Esophagus squamous epithelium (tissue), 4 donors: ENCODE results near the gene HOXA9.

Experiments
- POLR2A ChIP-seq, 4 donors: fragments of 450-650 bp; IDR thresholded peaks; one replicate each; pipeline ENCODE4 v1.6.1; 2017; ENCODE audit warnings: antibody characterized with exemption in 4 of 4, mild to moderate bottlenecking in 4 of 4, moderate library complexity in 3 of 4
- TF ChIP-seq, protein P1 (sequence below), 6 experiments: fragments of 450-650 bp in 4 of 6; fragments of 200-600 bp in 2 of 6; sonication (generic) in 2 of 6; IDR thresholded peaks; one replicate each; pipeline ENCODE4 v1.5.1; 2016 to 2019; ENCODE audit warnings: antibody characterized with exemption in 6 of 6, mild to moderate bottlenecking in 4 of 6, moderate library complexity in 4 of 6

DNA sequence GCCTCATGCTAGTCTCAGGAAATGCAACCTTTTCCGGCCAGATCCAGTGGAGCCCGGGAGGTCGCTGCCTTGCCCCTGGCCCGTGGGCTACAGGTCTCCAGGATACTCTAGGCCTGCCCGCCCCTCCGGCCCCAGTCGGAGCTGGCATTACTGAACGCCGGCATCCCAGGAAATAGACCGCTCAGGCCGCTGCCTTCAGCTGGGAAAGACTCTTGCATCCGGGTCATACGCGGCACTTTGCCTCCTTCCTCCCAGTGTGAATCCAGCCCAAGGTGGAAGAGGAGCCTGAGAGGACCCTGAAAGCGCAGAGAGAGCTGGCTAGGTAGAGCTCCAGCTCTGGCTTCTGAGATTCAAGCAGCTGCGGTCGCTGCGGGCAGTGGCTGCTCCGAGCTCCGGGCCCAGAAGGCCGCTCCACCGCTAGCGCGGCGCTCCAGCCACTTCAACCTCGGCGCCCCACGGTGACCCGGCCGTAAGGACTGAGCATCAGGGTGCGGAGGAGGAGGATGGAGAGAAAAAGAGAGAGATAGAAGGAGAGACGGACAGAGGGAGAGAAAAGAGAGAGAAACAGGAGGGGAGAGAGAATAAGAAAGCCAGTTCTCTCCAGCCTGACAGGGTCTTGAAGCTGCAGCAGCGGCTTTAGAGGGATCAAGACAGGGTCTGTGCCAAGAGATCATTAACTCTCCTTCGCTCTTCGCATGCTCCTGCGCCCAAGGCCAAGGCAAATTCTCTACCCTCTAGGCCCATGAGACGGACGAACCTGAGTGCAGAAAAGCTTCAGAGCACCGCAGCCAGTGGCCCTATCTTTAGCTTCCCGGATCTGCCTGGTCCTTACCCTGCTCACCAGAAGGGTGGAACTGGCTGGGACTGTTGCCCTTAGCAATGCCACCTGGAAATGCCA lies 10.5 kb upstream of the HOXA9 start:
- TF ChIP-seq, protein P1, sequence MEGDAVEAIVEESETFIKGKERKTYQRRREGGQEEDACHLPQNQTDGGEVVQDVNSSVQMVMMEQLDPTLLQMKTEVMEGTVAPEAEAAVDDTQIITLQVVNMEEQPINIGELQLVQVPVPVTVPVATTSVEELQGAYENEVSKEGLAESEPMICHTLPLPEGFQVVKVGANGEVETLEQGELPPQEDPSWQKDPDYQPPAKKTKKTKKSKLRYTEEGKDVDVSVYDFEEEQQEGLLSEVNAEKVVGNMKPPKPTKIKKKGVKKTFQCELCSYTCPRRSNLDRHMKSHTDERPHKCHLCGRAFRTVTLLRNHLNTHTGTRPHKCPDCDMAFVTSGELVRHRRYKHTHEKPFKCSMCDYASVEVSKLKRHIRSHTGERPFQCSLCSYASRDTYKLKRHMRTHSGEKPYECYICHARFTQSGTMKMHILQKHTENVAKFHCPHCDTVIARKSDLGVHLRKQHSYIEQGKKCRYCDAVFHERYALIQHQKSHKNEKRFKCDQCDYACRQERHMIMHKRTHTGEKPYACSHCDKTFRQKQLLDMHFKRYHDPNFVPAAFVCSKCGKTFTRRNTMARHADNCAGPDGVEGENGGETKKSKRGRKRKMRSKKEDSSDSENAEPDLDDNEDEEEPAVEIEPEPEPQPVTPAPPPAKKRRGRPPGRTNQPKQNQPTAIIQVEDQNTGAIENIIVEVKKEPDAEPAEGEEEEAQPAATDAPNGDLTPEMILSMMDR (IDR thresholded peaks at IDR 0.05), result no peak
- TF ChIP-seq POLR2A (IDR thresholded peaks at IDR 0.05), result no peak
